Fibroblast of skin of scalp (primary cell): Measurements from ENCODE around the gene KANSL2.
"Not testable (repeated sequence)": the region's sequence is repeated elsewhere in the genome, so short reads cannot be mapped to it uniquely, and the experiment has no call there.

Experiments used
- DNase-seq: peaks from one replicate; pipeline ENCODE4 v3.0.0-alpha.2; 2013

Gene KANSL2

DNA sequence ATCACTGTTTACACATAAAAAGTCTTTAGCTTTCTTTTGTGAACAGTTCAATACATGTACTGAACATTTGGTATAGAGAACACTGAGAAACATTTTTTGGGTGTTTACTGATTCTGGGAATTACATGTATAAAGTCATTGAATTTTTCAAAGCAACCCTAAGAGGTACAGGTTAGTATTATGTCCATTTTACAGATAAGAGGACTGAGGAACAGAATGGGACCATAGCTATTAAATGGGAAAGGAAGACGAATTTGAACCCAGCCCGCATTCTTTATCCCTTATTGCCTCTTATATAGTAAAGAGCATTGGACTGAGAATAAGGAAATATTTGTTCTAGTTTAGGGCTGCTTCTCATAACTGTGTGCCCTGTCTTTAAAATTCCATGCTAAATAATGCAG lies 889 bp upstream of the KANSL2 start:
- DNase-seq, result no peak

DNA sequence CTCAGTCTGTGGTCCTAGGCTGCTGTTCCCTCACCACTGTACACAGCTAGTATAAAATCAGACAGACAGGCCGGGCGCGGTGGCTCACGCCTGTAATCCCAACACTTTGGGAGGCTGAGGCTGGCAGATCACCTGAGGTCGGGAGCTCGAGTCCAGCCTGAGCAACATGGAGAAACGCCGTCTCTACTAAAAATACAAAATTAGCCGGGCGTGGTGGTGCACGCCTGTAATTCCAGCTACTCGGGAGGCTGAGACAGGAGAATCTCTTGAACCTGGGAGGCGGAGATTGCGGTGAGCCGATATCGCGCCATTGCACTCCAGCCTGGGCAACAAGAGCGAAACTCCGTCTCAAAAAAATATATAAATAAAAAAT lies 481 bp upstream of the KANSL2 start:
- not testable (repeated sequence) for DNase-seq

GRCh38 chr12:48681399-48681709 lies 684 bp downstream of the KANSL2 start:
- DNase-seq, result peak; percentile 10

GRCh38 chr12:48680861-48681260 lies 1.2 kb downstream of the KANSL2 start:
- no peak for DNase-seq

DNA sequence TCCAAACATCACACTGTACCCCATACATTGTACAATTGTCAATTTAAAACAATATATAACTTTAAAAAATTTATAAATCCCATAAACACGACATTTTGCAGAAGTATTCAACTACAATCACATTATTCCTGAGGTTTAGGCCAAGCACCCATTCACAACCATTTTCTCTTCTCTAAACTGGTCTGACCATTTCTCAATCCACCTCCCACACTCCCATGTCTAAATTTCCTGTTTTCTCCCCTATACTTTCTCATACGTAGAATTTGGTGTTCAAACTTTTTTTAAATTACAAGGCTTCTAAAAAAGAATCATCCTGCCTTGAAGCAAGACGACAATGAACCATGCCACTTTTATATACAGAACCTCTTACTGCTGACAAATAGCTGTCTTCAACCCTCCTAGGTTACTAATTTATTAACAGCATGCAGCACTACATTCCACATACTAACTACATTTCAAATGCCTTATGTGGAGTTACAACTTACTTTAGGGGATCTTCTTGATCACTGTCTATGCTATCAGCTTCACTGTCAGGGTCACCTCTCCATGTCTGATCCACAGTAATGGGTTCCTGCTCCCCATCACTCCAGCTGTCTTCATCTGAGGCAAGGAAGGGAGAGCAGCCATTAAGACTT lies 3.4 kb downstream of the KANSL2 start:
- no peak for DNase-seq

DNA sequence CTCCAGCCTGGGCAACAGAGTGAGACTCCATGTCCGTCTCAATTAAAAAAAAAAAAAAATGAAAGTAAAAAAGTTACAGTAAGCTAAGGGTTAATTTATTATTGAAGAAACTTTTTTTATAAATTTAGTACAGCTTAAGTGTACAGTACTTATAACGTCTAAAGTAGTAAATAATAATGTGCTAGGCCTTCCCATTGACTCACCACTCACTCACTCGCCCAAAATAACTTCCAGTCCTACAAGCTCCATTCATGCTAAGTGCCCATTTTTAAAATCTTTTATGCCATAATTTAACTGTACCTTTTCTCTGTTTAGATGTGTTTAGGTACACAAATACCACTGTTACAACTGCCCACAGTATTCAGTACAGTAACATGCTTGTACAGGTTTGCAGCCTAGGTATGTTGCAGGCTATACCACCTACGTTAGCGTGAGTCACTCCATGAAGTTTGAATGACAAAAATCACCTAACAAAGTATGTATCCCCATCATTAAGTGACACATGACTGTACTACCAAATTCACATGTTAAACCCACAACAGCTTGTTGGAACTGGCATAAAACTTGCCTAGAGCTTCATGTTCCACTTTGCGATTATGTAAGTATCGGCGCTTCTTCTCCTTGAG lies 10.7 kb downstream of the KANSL2 start:
- DNase-seq, result no peak

GRCh38 chr12:48668996-48669395 lies 13.0 kb downstream of the KANSL2 start:
- no peak for DNase-seq

DNA sequence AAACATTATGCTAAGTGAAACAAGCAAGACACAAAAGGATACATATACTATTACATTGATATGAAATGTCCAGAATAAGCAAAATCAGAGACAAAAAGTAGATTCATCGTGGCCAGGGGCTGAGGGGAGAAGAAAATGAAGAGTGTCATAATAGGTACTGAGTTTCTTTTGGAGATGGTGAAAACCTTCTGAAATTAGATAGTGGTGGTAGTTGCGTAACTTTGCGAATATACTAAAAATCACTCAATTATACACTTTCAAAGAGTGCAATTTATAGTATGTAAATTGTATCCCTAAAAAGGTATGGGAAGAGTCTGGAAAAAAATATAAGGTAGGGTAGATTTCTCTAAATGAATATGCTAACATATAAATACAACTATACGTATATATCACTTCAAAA lies 22.2 kb downstream of the KANSL2 start:
- no peak for DNase-seq

- no peak for DNase-seq
Measured at GRCh38 chr12:48651681-48652080, 30.4 kb downstream of the KANSL2 start.

DNA sequence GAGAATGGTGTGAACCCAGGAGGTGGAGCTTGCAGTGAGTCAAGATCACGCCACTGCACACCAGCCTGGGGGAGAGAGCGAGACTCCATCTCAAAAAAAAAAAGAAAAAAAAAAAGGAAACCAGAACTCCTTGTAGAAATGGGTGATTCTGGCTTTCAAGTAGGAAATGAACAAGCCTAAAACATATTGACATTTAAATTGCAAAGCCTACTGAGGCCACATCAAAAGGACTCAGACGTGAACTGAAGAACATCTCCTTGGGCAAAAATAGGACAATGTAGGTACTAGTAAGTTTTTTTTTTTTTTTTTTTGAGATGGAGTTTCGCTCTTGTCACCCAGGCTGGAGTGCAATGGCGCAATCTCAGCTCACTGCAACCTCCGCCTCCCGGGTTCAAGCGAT lies 36.7 kb downstream of the KANSL2 start:
- not testable (repeated sequence) for DNase-seq

DNA sequence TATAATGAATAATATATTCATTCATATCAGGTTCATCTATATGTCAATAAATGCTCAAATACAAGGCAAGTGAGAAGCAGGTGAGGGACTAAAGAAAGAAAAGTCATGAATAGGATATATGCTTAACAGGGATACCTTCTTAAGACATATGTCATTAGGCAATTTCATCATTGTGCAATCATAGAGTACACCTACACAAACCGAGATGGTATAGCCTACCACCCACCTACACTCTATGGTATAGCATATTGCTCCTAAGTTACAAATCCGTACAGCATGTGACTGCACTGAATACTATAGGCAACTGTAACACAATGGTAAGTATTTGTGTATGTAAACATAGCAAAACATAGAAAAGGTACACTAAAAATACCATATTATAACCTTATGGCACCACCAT lies 39.0 kb downstream of the KANSL2 start:
- no peak for DNase-seq

DNA sequence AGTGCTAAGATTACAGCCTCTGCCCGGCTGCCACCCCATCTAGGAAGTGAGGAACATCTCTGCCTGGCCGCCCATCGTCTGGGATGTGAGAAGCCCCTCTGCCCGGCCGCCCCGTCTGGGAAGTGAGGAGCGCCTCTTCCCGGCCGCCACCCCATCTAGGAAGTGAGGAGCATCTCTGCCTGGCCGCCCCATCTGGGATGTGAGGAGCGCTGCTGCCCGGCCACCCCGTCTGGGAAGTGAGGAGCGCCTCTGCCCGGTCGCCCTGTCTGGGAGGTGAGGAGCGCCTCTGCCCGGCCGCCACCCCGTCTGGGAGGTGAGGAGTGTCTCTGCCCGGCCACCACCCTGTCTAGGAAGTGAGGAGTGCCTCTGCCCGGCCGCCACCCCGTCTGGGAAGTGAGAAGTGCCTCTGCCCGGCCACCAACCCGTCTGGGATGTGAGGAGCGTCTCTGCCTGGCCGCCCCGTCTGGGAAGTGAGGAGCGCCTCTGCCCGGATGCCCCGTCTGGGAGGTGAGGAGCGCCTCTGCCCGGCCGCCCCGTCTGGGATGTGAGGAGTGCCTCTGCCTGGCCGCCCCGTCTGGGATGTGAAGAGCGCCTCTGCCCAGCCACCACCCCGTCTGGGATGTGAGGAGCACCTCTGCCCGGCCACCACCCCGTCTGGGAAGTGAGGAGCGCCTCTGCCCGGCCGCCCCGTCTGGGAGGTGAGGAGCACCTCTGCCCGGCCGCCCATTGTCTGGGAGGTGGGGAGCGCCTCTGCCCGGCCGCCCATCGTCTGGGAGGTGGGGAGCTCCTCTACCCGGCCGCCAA lies 40.1 kb downstream of the KANSL2 start:
- DNase-seq, result not testable (repeated sequence)

GRCh38 chr12:48640854-48641253 lies 41.2 kb downstream of the KANSL2 start:
- DNase-seq, result no peak

- no peak for DNase-seq
Measured at GRCh38 chr12:48640428-48640827, 41.6 kb downstream of the KANSL2 start.

DNA sequence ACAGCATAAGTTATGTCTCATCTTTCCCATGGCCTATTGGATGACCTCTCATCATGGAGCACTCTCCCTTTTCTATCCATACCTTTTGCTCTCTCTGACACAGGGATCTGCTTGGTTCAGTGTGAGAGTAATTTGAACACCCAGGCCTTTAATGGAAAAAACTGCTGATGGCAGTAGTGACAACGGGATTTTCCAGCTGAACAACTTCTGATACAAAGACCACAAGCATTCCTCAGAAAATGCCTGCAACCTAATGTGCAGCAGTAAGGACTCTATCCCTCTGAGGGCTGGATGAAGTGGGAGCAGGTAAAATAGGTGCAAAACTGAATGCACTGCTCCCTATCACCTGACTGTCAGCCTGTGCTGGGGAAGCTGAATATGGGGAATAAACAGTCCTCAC lies 51.0 kb downstream of the KANSL2 start:
- DNase-seq, result no peak

- no peak for DNase-seq
Measured at GRCh38 chr12:48630346-48630745, 51.7 kb downstream of the KANSL2 start.

- DNase-seq, result no peak
Measured at GRCh38 chr12:48629541-48629940, 52.5 kb downstream of the KANSL2 start.

DNA sequence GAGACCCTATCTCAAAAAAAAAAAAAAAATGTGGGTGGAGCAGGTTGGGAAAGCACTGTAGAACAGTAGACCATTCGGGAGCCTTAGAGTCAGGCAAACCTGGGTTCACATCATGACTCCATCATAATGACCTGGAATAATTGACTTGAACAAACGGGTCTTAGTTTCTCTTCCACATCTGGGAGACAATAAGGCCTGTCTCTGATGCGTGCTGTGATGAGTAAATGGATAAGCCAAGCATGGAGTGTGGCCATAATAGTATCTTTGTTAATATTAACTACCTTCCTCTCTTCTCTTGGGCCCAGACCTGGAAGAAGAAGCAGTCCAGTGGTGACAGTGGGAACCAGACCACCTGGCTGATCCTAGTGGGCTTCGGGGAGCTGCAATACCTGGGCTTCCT lies 54.5 kb downstream of the KANSL2 start:
- DNase-seq, result no peak

DNA sequence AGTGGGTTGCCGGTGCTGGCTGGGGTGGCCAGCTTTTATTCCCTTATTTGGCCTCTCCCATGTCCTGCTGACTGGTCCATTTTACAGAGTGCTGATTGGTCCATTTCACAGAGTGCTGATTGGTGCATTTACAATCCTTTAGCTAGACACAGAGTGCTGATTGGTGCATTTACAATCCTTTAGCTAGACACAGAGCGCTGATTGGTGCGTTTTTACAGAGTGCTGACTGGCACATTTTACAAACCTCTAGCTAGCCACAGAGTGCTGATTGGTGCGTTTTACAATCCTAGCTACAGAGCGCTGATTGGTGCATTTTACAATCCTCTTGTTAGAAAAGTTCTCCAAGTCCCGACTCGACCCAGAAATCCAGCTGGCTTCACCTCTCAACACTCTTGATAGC lies 59.0 kb downstream of the KANSL2 start:
- not testable (repeated sequence) for DNase-seq

DNA sequence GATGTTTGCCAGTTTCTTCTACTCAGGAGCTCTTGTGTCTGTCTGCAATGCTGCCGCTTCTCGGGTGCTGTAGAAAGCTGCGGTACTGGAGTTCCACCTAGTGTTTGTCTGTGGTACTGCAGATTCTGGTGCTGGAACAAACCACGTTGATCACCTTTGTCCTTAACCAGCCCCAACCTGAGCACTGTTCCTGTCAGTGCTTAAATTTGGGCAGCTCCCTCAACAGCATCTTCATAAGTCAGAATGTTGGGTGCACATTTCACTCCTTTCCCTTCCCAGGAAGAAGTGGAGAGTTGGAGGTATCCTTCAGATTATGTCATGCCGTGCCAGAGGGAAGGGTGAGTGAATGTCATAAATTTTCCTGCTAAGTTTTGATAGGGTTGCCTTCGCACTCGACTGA lies 63.5 kb downstream of the KANSL2 start:
- DNase-seq, result peak; percentile 68

GRCh38 chr12:48615681-48616080 lies 66.4 kb downstream of the KANSL2 start:
- peak; percentile 5 for DNase-seq

DNA sequence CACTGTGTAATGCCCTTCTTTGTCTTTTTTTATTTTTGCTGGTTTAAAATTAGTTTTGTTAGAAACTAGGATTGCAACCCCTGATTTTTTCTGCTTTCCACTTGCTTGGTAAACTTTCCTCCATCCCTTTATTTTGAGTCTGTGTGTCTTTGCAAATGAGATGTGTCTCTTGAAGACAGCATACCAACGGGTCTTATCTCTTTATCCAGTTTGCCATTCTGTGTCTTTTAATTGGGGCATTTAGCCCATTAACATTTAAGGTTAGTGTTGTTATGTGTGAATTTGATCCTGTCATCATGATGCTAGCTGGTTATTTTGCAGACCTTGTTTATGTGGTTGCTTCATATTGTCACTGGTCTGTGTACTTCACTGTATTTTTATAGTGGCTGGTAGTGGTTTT lies 68.7 kb downstream of the KANSL2 start:
- no peak for DNase-seq
